SJCRH30 (cell line): Measurements from ENCODE around the gene IER5. TPM values are rescaled to one million over a fixed set of nuclear protein-coding genes. Genes with fewer than 3 reads are reported as not detected.
A peak's percentile ranks its signal among the peaks of the same experiment; 100 is the strongest.
"Not testable (repeated sequence)": the region's sequence is repeated elsewhere in the genome, so short reads cannot be mapped to it uniquely, and the experiment has no call there.

Source experiments
- DNase-seq, 2 experiments: peaks; one replicate each; pipeline ENCODE4 v3.0.0-alpha.2; 2015 to 2020
- H3K27ac ChIP-seq: fragments of 250-450 bp; sonication (Bioruptor Pico); 2 replicates; pipeline ENCODE4 v1.5.1; 2020; ENCODE audit warnings: mild to moderate bottlenecking, moderate library complexity
- H3K27me3 ChIP-seq: fragments of 250-450 bp; sonication (Bioruptor Pico); 2 replicates; pipeline ENCODE4 v1.5.1; 2020; ENCODE audit warnings: mild to moderate bottlenecking, moderate library complexity
- H3K36me3 ChIP-seq: fragments of 250-450 bp; sonication (Bioruptor Pico); 2 replicates; pipeline ENCODE4 v1.5.1; 2020; ENCODE audit warnings: mild to moderate bottlenecking, moderate library complexity
- H3K4me1 ChIP-seq: fragments of 250-450 bp; sonication (Bioruptor Pico); 2 replicates; pipeline ENCODE4 v1.5.1; 2020; ENCODE audit warnings: mild to moderate bottlenecking, moderate library complexity
- H3K4me3 ChIP-seq: fragments of 250-450 bp; sonication (Bioruptor Pico); 2 replicates; pipeline ENCODE4 v1.5.1; 2020; ENCODE audit warnings: mild to moderate bottlenecking, moderate library complexity
- H3K9me3 ChIP-seq: fragments of 250-450 bp; sonication (Bioruptor Pico); replicated peaks from 2 replicates; pipeline ENCODE4 v1.5.1; 2020; ENCODE audit warnings: mild to moderate bottlenecking, moderate library complexity
- total RNA-seq: library from RNA; depleted of rRNA; stranded (reverse); fragments of >200 nt; shearing (Covaris generic); gene quantifications from 2 replicates; pipeline ENCODE4 v1.2.3, GENCODE V29; 2014; rRNA removed

Gene IER5
- 30.3 and 31.9 TPM in 2 replicates for total RNA-seq

DNA sequence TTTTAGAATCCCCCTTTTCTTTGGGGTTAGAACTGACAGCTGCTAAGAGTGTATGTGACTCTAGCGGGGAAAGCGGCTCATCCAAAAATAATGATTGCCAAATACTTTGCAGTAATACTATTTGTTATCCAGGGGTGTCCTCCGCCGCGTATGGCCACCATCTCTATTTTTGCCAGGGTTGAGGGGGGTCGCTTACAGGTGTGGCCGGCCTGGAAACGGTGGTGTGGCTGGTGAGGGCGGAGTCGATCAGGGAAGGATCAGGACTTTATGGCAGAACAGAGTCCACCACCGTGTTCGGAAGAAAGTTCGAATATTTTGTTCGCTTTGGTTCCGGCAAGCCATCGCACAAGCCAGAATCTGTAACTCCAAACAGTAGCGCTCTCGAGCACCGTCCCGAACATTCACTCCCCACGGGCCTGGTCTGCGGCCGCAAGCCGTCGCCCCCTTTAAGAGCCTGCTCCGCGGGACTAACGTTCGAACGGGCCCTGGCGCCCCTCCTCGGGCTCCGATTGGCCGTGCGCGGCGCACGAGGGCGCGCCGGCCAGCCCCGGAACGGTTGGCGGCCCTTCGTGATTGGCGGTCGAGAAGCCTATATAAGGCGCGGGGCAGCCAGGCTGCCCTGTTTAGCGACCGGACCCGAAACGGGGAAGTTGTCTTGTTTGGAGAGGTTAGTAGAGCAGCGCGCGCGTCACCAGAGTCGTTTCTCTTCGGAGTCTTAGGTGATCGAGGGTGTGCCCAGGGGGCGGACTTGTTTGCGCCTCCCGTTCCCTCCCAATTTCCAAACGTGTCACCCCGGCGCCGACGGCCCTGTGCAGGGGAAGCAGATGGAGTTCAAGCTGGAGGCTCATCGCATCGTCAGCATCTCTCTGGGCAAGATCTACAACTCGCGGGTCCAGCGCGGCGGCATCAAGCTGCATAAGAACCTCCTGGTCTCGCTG is at the start of gene IER5:
IER5 (plus strand) TSS at position 622 of the 938 bp plus-strand sequence; CDS start at position 825, 203 bp downstream.
- Histone ChIP-seq H3K4me1 (peaks cover 16% of the 10 kb centered on the region), H3K27me3 (no peaks in the 10 kb centered on the region), H3K27ac (peak within 1 kb of the TSS; percentile 17; the same call in 1 of the 2 replicates), H3K9me3 (no peaks in the 10 kb centered on the region), H3K36me3 (peaks cover 33% of the 10 kb centered on the region), H3K4me3 (peak within 1 kb of the TSS; percentile 79)
- peak; percentile 94 to 97 for DNase-seq

DNA sequence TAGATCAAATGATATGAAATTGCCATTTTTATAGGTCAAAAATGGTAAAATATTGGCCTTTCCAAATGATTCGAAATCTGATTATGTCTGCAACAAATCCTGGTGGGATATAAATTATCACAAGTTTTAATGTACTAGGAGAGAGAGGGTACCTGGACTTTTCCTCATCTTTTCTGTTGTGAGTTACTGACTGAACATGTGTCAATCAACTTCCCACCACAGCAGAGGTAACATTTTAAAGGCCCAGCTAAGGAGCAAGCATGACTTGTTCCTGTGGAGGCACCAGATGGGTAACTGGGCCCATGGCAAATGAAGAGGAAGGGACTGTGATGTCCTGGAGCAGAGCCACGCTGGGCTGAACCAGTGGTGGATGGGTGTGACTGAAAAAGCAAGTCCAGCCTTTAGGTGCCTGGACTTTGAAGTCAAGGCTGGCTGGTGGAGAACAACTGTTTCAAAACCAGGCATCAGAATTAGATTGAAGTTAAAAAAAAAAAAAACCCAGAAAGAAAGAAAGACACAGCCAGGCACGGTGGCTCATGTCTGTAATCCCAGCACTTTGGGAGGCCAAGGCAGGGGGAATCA is 48.1 kb upstream of the IER5 start:
- Histone ChIP-seq H3K9me3 (no peaks in the 10 kb centered on the region), H3K36me3 (no peaks in the 10 kb centered on the region), H3K4me3 (no peak overlapping the region), H3K4me1 (no peaks in the 10 kb centered on the region), H3K27ac (no peak overlapping the region), H3K27me3 (no peaks in the 10 kb centered on the region)
- no peak for DNase-seq

DNA sequence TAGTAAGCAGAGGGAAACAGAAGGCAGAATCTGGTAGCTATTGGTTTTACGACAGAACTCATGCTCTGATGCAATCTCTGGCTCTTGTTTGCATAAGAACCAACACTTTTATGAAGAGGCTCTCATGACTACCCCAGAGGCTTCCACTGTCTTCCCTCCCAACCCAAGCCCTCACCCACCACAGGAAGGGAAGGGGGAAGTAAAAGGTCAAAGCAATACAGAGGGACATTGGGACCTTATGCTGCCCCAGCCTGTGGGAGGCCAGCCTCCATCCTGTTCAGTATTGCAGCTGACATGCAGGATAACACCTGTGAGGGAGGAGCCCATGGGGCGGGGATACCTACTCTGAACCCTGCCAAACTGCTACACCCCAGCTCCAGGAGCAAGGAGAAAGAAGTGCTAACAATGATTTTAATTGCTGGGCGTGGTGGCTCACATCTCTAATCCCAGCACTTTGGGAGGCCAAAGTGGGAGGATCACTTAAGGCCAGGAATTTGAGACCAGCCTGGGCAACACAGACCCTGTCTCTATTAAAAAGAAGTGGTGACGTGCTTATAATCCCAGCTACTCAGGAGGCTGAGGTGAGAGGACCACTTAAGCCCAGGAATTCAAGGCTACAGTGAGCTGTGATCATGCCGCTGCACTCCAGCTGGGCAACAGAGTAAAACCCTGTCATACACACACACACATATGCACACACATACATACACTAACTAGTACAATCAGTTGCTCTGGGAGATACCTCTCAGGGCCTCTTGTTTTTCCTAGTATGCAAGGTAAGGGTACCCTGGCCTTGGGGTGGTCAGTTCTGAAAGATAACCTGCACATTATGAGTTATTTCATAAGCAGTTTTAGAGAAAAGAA is 45.2 kb upstream of the IER5 start:
- Histone ChIP-seq H3K36me3 (no peaks in the 10 kb centered on the region), H3K4me1 (no peaks in the 10 kb centered on the region), H3K9me3 (no peaks in the 10 kb centered on the region), H3K27me3 (no peaks in the 10 kb centered on the region), H3K27ac (no peak overlapping the region), H3K4me3 (no peak overlapping the region)
- DNase-seq = no peak

DNA sequence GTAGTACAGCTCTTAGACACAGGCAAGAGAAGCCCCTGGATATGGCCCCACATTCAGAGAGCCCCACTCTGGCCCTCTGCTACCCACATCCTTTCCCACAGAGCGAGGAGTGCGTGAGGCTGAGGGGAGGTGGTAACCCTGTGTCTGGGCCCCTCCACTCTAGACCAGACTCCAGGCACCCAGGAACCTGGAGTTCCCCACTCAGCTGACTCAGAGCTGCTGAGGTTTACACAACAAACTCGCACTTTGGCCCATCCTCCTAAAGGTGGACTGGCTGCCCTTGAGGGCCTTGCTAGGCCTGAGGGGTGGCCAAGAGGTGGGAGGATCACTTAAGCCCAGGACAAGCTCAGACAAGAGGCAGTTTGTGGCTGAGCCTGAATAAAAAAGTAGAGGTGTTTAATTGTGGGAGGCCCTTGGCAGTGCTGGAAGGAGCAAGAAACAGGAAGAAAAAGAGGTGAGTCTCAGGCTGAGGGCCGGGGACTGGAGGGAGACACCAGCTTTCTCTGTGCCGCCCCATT is 44.0 kb upstream of the IER5 start:
- H3K27me3 ChIP-seq = no peaks in the 10 kb centered on the region

DNA sequence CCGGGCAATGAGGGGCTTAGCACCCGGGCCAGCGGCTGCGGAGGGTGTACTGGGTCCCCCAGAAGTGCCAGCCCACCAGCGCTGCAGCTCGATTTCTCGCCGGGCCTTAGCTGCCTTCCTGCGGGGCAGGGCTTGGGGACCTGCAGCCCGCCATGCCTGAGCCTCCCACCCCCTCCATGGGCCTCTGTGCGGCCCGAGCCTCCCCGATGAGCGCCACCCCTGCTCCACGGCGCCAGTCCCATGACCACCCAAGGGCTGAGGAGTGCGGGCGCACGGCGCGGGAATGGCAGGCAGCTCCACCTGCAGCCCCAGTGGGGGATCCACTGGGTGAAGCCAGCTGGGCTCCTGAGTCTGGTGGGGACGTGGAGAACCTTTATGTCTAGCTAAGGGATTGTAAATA is 42.6 kb upstream of the IER5 start:
- not testable (repeated sequence) for H3K36me3 ChIP-seq, H3K9me3 ChIP-seq, H3K27ac ChIP-seq, H3K27me3 ChIP-seq, H3K4me1 ChIP-seq, DNase-seq, H3K4me3 ChIP-seq

More for the DNA sequence above, 44.0 kb upstream of the IER5 start:
- no peak for DNase-seq
- Histone ChIP-seq H3K9me3 (no peaks in the 10 kb centered on the region), H3K4me1 (no peaks in the 10 kb centered on the region), H3K27ac (no peak overlapping the region), H3K36me3 (no peaks in the 10 kb centered on the region), H3K4me3 (no peak overlapping the region)

DNA sequence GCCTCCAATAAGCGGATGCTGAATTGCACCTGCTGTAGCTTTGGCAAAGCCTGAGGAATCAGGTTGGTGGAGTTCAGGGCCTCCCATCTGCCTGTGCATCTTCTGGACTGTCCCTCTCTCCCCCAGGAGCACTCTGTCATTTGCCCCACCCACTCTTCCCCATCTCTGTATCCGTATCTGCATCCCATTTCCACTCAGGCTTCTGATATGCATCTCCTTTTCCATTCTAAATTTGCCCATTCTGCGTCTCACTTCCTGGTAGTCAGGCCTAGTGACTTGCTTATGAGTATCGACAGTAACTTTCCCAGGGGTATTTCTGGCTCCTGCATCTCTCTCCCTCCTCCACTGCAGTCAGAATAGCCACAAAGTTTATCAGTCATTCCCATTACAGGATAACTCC is 39.1 kb upstream of the IER5 start:
- Histone ChIP-seq H3K9me3 (no peaks in the 10 kb centered on the region), H3K36me3 (no peaks in the 10 kb centered on the region), H3K4me3 (no peak overlapping the region), H3K27ac (no peak overlapping the region), H3K4me1 (no peaks in the 10 kb centered on the region), H3K27me3 (no peaks in the 10 kb centered on the region)
- no peak for DNase-seq

DNA sequence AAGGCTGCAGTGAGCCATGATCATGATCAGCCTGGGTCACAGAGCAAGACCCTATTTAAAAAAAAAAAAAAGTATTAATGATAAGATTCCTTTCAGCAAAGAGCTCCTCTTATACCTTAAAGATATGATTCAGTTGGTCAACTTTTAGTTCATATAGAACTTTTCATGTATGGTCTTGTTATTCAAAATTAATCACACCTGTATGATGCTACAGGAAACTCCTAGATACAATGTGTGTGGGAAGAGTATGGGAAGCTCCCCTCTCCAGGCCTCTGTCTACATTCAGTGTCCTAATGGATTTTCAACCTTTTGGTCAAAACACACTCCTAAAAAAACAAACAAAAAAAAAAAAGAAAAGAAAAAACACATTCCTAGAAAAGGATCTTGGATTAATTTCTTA is 37.6 kb upstream of the IER5 start:
- H3K27ac ChIP-seq = no peak overlapping the region
- no peaks in the 10 kb centered on the region for H3K9me3 ChIP-seq
- H3K36me3 ChIP-seq = no peaks in the 10 kb centered on the region
- H3K27me3 ChIP-seq = no peaks in the 10 kb centered on the region
- DNase-seq = no peak
- no peaks in the 10 kb centered on the region for H3K4me1 ChIP-seq
- no peak overlapping the region for H3K4me3 ChIP-seq

DNA sequence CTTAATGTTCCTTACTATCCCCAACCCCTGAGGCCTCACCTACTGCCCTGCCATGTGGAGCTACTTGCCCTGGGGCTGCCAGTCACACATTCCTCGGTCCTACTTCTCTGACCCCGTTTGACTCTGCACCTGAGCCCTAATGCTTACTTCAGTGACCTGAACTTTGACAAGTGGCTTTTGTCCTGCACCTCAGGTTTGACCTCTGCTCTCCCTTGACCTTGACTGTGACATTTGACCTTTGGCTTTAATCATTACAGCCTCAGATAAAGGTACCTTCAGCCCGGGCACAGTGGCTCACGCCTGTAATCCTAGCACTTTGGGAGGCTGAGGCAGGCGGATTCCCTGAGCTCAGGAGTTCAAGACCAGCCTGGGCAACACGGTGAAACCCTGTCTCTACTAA is 31.9 kb upstream of the IER5 start:
- no peak for DNase-seq
- Histone ChIP-seq H3K4me3 (no peak overlapping the region), H3K27ac (no peak overlapping the region), H3K4me1 (no peaks in the 10 kb centered on the region), H3K9me3 (no peaks in the 10 kb centered on the region), H3K27me3 (no peaks in the 10 kb centered on the region), H3K36me3 (no peaks in the 10 kb centered on the region)

DNA sequence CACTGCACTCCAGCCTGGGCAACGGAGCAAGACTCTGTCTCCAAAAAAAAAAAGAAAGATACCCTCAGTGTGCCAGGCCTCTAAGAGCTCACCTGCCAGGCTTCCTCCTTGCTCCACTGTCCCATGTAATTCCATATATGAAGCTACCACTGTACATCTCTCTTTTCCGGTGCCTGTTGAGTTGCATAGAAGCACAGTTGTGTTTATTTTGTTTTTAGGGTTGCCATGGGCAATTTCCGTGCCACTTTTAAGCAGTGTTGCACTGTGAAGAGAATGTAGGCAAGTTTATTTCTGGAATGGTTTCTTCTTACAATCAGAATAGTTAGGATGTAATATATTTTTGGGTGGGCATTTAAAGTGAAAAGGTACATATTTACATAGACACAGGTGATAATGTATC is 31.4 kb upstream of the IER5 start:
- DNase-seq = no peak
- no peaks in the 10 kb centered on the region for H3K9me3 ChIP-seq
- H3K4me3 ChIP-seq = no peak overlapping the region
- H3K36me3 ChIP-seq = no peaks in the 10 kb centered on the region
- no peaks in the 10 kb centered on the region for H3K27me3 ChIP-seq
- H3K4me1 ChIP-seq = no peaks in the 10 kb centered on the region
- no peak overlapping the region for H3K27ac ChIP-seq

DNA sequence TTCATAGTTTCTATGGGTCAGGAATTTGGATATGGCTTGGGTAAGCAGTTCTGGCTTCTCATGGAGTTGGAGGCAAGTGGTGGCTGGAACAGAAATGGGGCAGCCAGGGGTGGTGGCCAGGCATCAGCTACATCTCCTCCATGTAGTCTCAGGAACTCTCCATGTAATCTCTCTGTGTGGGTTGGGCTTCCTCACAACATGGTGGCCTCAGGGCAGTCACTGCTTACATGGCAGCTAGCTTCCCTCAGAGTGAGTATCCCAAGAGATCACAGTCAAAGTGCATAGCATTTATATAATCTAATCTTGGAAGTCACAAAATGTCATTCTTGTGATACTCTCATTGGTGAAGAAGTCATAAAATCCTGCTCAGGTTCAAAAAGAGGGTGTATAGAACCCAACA is 29.1 kb upstream of the IER5 start:
- DNase-seq = no peak
- Histone ChIP-seq H3K27ac (no peak overlapping the region), H3K9me3 (no peaks in the 10 kb centered on the region), H3K27me3 (no peaks in the 10 kb centered on the region), H3K4me3 (no peak overlapping the region), H3K4me1 (0 out of 2 replicates have a peak, but pooled peaks cover 4% of the 10 kb centered on the region), H3K36me3 (no peaks in the 10 kb centered on the region)

DNA sequence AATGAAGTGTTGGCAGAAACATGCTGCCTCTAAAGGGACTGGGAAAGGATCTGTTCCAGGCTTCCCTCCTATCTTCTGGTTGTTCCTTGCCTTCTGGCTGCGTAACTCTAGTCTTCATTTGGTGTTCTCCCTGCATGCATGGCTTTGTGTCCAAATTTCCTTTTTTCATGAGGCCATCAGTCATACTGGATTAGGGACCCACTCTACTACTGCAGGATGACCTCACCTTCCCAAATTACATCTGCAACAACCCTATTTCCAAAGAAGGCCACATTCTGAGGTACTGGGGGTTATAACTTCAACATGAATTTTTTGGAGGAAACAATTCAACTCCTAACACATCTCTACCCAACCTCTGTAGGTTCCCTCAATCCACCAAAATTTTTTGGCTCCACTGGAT is 28.4 kb upstream of the IER5 start:
- Histone ChIP-seq H3K4me1 (0 out of 2 replicates have a peak, but pooled peaks cover 4% of the 10 kb centered on the region), H3K27me3 (no peaks in the 10 kb centered on the region), H3K27ac (no peak overlapping the region), H3K4me3 (no peak overlapping the region), H3K36me3 (no peaks in the 10 kb centered on the region), H3K9me3 (no peaks in the 10 kb centered on the region)
- DNase-seq = no peak

DNA sequence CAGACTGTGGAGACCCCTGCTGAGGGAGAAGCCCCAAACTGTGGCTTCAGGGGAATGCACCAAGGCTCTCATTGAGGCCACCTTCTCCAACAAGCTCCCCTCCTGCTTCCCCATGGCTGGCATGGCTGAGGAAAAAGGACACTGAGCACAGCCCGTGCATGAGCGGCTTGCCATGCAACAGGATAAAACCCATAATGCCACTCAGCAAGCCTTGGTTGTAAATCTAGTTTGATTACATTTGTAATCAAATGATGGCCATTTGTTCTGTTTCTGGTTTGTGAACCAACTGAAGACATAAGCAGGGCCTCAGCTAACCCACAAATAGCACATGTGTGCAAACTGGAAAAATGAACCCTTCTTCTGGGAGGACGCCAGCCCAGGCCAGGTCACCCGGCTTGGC is 27.6 kb upstream of the IER5 start:
- not testable (repeated sequence) for H3K27ac ChIP-seq, H3K4me1 ChIP-seq, H3K4me3 ChIP-seq, H3K27me3 ChIP-seq, H3K36me3 ChIP-seq, DNase-seq, H3K9me3 ChIP-seq

DNA sequence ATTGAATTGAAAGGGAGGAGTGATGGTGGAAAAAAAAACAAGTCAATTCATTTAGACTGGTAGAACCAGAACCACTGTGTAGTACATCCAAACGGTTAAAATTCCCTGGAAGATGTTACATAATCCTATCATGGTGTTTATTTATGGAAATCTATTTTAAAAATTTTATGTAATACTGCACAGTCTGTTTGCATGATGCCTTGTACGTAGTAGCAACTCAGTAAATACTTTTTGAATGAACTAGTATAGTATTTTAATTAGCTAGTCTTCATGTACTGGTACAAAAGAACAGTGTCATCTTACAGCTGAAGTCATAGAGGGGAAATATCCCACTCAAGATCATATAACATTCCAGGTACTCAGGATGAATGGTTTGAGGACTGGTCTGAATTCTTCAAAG is 27.0 kb upstream of the IER5 start:
- Histone ChIP-seq H3K27me3 (no peaks in the 10 kb centered on the region), H3K4me3 (no peak overlapping the region), H3K27ac (no peak overlapping the region), H3K36me3 (no peaks in the 10 kb centered on the region), H3K9me3 (no peaks in the 10 kb centered on the region), H3K4me1 (0 out of 2 replicates have a peak, but pooled peaks cover 4% of the 10 kb centered on the region)
- DNase-seq = no peak

DNA sequence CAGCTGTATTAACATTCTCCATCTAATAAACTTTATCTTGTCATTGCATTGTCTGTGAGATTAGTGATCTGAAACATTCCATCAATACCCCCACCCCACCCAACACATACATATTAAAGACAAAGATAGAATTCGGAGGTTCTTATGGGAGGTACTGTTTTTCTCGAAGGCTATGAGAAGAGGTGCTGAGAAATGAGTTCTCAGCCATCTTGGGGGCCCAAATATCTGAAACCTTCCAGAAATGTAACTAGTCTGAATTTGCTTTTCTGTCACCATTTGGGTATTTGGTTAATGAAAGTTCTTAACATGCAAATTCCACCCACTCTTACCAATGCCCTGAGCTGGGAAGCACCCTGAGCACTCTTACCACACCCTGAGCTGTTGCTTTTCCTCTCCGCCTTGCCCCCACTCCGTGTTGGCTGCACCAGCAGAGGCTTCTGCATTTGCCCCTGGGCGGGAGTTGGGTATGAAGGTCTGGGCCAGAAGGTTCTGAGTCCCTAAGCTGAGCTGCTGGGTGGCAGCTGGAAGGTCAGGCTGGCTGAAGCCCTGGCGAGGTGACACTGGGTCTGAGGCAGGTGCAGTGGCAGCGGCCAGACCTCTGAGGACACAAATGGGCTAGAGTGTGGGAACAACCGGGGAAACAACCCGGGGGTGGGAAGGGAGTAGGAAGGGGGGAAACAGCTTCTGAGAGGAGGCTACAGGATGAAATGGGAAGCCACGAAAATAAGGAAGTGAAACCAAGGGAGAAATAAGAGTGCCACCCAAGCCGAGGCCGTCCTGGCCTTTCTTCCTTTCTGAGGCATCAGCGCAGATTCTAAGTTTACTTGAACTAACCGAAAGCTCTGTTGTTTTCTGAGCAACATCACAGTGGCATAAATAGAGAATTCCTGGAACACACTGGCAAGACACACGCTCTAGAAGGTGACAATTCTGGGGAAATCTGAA is 26.3 kb upstream of the IER5 start:
- H3K27me3 ChIP-seq = no peaks in the 10 kb centered on the region
- no peak for DNase-seq
- H3K36me3 ChIP-seq = no peaks in the 10 kb centered on the region
- no peaks in the 10 kb centered on the region for H3K9me3 ChIP-seq
- H3K4me1 ChIP-seq = 0 out of 2 replicates have a peak, but pooled peaks cover 4% of the 10 kb centered on the region
- H3K27ac ChIP-seq = no peak overlapping the region
- no peak overlapping the region; the same call in 1 of the 2 replicates for H3K4me3 ChIP-seq
